Upper lobe of left lung (tissue), 6 donors: ENCODE measurements around the gene EVL. TPM values are rescaled to one million over a fixed set of nuclear protein-coding genes. Genes with fewer than 3 reads are reported as not detected.
A peak's percentile ranks its signal among the peaks of the same experiment; 100 is the strongest.

Experiments
- ATAC-seq, 2 donors: fragments of 200-7000 bp; cut with Tn5 transposase; one replicate each; pipeline ENCODE4 v1.9.1; 2022; ENCODE audit warnings: mild to moderate bottlenecking in 2 of 2, moderate library complexity in 2 of 2; ENCODE audit not compliant: low FRiP score in 2 of 2
- DNase-seq, 2 donors: peaks; one replicate each; pipeline ENCODE4 v3.0.0-alpha.2; 2019 to 2020
- H3K27ac ChIP-seq, 4 donors: fragments of 200-600 bp; sonication (generic); one replicate each; pipeline ENCODE4 v1.5.1; 2016 to 2019
- H3K27me3 ChIP-seq, 4 donors: fragments of 200-600 bp; sonication (generic); one replicate each; pipeline ENCODE4 v1.5.1; 2017 to 2019
- H3K36me3 ChIP-seq, 4 donors: fragments of 200-600 bp; sonication (generic); one replicate each; pipeline ENCODE4 v1.5.1; 2016 to 2019
- H3K4me1 ChIP-seq, 4 donors: fragments of 200-600 bp; sonication (generic); one replicate each; pipeline ENCODE4 v1.5.1; 2018 to 2019
- H3K4me3 ChIP-seq, 4 donors: fragments of 200-600 bp; sonication (generic); one replicate each; pipeline ENCODE4 v1.5.1; 2017 to 2019; ENCODE audit warnings: mild to moderate bottlenecking in 2 of 4, moderate library complexity in 1 of 4
- H3K9me3 ChIP-seq, 4 donors: fragments of 200-600 bp; sonication (generic); one replicate each; pipeline ENCODE4 v1.5.1; 2018 to 2019
- EP300 ChIP-seq, 4 donors: sonication (generic); formaldehyde crosslinking; IDR thresholded peaks; one replicate each; pipeline ENCODE4 v1.5.1; 2017; ENCODE audit warnings: antibody characterized with exemption in 4 of 4, control low read depth in 2 of 4
- POLR2A ChIP-seq, 4 donors: fragments of 450-650 bp; IDR thresholded peaks; one replicate each; pipeline ENCODE4 v1.5.1; 2016 to 2017; ENCODE audit warnings: antibody characterized with exemption in 4 of 4, mild to moderate bottlenecking in 2 of 4
- POLR2AphosphoS5 ChIP-seq, 2 donors: sonication (generic); formaldehyde crosslinking; IDR thresholded peaks; one replicate each; pipeline ENCODE4 v1.5.1; 2017; ENCODE audit warnings: antibody characterized with exemption in 2 of 2
- whole genome bisulfite sequencing, 2 donors: methylation state at CpG; one replicate each; pipeline ENCODE4 v1.1.5; 2017 to 2018; 5-methylcytosine and 5-hydroxymethylcytosine counted together
- total RNA-seq, 6 donors: library from RNA; depleted of rRNA in 4 of 6; stranded (reverse); fragments of >200 nt in 4 of 6; gene quantifications; one replicate each; pipeline versions ENCODE4 v1.1.0 to v1.2.1, GENCODE V29; 2016 to 2021
- TF ChIP-seq, protein P1 (sequence below), 6 experiments: fragments of 450-650 bp in 4 of 6; fragments of 200-600 bp in 2 of 6; sonication (generic) in 2 of 6; IDR thresholded peaks; one replicate each; pipeline ENCODE4 v1.5.1; 2016 to 2019; ENCODE audit warnings: antibody characterized with exemption in 6 of 6
- donor health status: DM: no; HTN: no; CAD: no; lungs with moderate emphysema.
- donor health status: DM: no; HTN: yes; CAD: no; lungs with severe emphysema.

Gene EVL
- total RNA-seq, 6 donors from 2014 or later = 69.6 to 222 (median 140) TPM

DNA sequence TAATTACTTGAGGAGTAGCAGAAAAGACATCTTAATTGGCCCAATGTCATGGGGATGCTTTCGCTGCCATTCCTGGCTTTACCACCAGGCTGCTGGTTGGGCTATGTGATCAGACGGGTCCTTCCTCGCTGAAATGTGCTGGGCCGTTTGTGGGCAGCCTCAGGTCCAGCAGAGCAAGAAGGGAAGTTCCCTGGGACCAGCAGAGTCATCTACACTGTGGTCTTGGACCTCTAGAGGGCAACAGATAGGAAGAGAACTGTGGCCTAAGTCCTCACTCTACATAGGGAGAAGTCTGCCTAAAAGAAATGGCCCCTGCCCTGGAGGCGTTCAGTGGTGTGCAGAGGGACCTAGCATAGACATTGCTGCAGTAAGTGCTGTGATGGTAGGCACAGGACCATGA lies 10.9 kb downstream of the EVL start:
- Histone ChIP-seq H3K27ac (peak overlapping the region; percentile 15 to 63 (median 28)), H3K36me3 (no peaks in the 10 kb centered on the region), H3K4me1 (peaks cover 39 to 73% (median 64%) of the 10 kb centered on the region in 4 donors), H3K9me3 (no peaks in the 10 kb centered on the region), H3K4me3 (no peak overlapping the region), H3K27me3 (no peaks in the 10 kb centered on the region)
- DNase-seq (peak in 1 of 2 donors; percentile 60), ATAC-seq (peak; percentile 37 to 70)
- TF ChIP-seq, protein P1, sequence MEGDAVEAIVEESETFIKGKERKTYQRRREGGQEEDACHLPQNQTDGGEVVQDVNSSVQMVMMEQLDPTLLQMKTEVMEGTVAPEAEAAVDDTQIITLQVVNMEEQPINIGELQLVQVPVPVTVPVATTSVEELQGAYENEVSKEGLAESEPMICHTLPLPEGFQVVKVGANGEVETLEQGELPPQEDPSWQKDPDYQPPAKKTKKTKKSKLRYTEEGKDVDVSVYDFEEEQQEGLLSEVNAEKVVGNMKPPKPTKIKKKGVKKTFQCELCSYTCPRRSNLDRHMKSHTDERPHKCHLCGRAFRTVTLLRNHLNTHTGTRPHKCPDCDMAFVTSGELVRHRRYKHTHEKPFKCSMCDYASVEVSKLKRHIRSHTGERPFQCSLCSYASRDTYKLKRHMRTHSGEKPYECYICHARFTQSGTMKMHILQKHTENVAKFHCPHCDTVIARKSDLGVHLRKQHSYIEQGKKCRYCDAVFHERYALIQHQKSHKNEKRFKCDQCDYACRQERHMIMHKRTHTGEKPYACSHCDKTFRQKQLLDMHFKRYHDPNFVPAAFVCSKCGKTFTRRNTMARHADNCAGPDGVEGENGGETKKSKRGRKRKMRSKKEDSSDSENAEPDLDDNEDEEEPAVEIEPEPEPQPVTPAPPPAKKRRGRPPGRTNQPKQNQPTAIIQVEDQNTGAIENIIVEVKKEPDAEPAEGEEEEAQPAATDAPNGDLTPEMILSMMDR (IDR thresholded peaks at IDR 0.05) = peak; percentile 18 to 60 (median 38)
- no peak for TF ChIP-seq POLR2AphosphoS5 (IDR thresholded peaks at IDR 0.05)
- WGBS, 2 donors = 65 to 79% methylated on average over 5 of the region's 5 CpGs

GRCh38 chr14:100076606-100077005 lies 11.4 kb downstream of the EVL start:
- ATAC-seq (peak; percentile 20 to 81), DNase-seq (peak in 1 of 2 donors; percentile 73)
- Histone ChIP-seq H3K36me3 (no peaks in the 10 kb centered on the region), H3K27me3 (no peaks in the 10 kb centered on the region), H3K4me3 (no peak overlapping the region), H3K4me1 (peaks cover 39 to 73% (median 64%) of the 10 kb centered on the region in 4 donors), H3K9me3 (no peaks in the 10 kb centered on the region), H3K27ac (peak overlapping the region; percentile 15 to 63 (median 28))
- TF ChIP-seq, protein P1 (IDR thresholded peaks at IDR 0.05) = no peak
- TF ChIP-seq POLR2AphosphoS5 (IDR thresholded peaks at IDR 0.05) (peak in 1 of 2 donors; percentile 19), EP300 (IDR thresholded peaks at IDR 0.05) (peak in 1 of 4 donors; percentile 35), POLR2A (IDR thresholded peaks at IDR 0.05) (no peak)
- WGBS, 2 donors = 47 to 75% methylated on average over 7 of the region's 7 CpGs

DNA sequence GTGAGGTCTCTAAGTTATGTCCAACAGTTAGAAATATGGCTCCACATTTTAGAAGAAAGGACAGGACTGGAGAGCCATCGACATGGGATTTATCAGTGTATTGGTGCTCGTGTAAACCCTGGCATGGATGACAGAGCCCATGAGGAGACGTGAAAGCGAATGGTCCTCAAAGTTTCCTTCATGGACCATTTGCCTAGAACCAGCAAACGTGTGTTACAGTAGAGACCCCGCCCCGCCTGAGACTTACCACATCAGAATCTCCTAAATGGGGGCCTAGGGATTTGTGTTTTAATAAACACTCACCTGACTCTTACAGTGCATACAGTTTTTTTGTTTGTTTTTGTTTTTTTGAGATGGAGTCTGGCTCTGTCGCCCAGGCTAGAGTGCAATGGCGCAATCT lies 12.2 kb downstream of the EVL start:
- DNase-seq (no peak), ATAC-seq (no peak)
- Histone ChIP-seq H3K9me3 (no peaks in the 10 kb centered on the region), H3K36me3 (no peaks in the 10 kb centered on the region), H3K27ac (peak overlapping the region in 1 of 4 donors; percentile 37), H3K4me3 (no peak overlapping the region), H3K27me3 (no peaks in the 10 kb centered on the region), H3K4me1 (peaks cover 39 to 72% (median 63%) of the 10 kb centered on the region in 4 donors)
- no peak for TF ChIP-seq EP300 (IDR thresholded peaks at IDR 0.05)
- TF ChIP-seq, protein P1 (IDR thresholded peaks at IDR 0.05) = no peak
- TF ChIP-seq POLR2A (IDR thresholded peaks at IDR 0.05) = no peak
- TF ChIP-seq POLR2AphosphoS5 (IDR thresholded peaks at IDR 0.05) = no peak
- WGBS, 2 donors = 93 to 94% methylated on average over 9 of the region's 9 CpGs

- Histone ChIP-seq H3K36me3 (no peaks in the 10 kb centered on the region), H3K27ac (peak overlapping the region; percentile 16 to 49 (median 31)), H3K27me3 (no peaks in the 10 kb centered on the region), H3K4me3 (no peak overlapping the region), H3K4me1 (peaks cover 34 to 67% (median 56%) of the 10 kb centered on the region in 4 donors), H3K9me3 (no peaks in the 10 kb centered on the region)
- no peak for ATAC-seq
- TF ChIP-seq EP300 (IDR thresholded peaks at IDR 0.05) (no peak), POLR2AphosphoS5 (IDR thresholded peaks at IDR 0.05) (no peak), POLR2A (IDR thresholded peaks at IDR 0.05) (no peak)
- TF ChIP-seq, protein P1 (IDR thresholded peaks at IDR 0.05) = no peak
- DNase-seq = no peak
- 43 to 59% methylated on average over 10 of the region's 10 CpGs for WGBS, 2 donors
These were observed 13.1 kb downstream of the EVL start for GRCh38 chr14:100078216-100078803.
